ENCODE measurements around the gene STEAP2.

The STEAP2 gene

GRCh38 chr7:90201500-90202195 lies 9.9 kb upstream of the STEAP2 start:
- no peak overlapping the region for H3K27ac ChIP-seq (ENCODE audit: low read length)
- H3K4me2 ChIP-seq (ENCODE audit: low read length): no peak overlapping the region
- no peak overlapping the region for H2AFZ ChIP-seq (ENCODE audit: low read depth, low read length)
- H3K4me1 ChIP-seq (ENCODE audit: low read length): peaks cover 10% of the 10 kb centered on the region
- no peak overlapping the region for H3K4me3 ChIP-seq (ENCODE audit: low read length)
- TF ChIP-seq CTCF (IDR thresholded peaks at IDR 0.05; ENCODE audit: low read depth, low read length) (no peak), EZH2phosphoT487 (IDR thresholded peaks at IDR 0.05; ENCODE audit: low read depth) (no peak)
- no peaks in the 10 kb centered on the region for H3K79me2 ChIP-seq (ENCODE audit: low read length)
- no peak overlapping the region for H3K9ac ChIP-seq (ENCODE audit: low read length)
- no peaks in the 10 kb centered on the region; the same call in 1 of the 2 replicates for H3K9me3 ChIP-seq (ENCODE audit: insufficient read depth, low read length)
- H4K20me1 ChIP-seq (ENCODE audit: insufficient read depth, low read length): no peaks in the 10 kb centered on the region
- H3K27me3 ChIP-seq (ENCODE audit: low read depth, low read length): no peaks in the 10 kb centered on the region
- H3K36me3 ChIP-seq (replicated peaks; ENCODE audit: low read depth, low read length): peaks cover 4% of the 10 kb centered on the region

- TF ChIP-seq CTCF (IDR thresholded peaks at IDR 0.05; ENCODE audit: low read depth, low read length) (no peak), EZH2phosphoT487 (IDR thresholded peaks at IDR 0.05; ENCODE audit: low read depth) (no peak)
- no peak overlapping the region for H3K4me3 ChIP-seq (ENCODE audit: low read length)
- no peaks in the 10 kb centered on the region for H3K36me3 ChIP-seq (replicated peaks; ENCODE audit: low read depth, low read length)
- peaks cover 3% of the 10 kb centered on the region; the same call in 1 of the 2 replicates for H3K9me3 ChIP-seq (ENCODE audit: insufficient read depth, low read length)
- H3K27ac ChIP-seq (ENCODE audit: low read length): no peak overlapping the region
- H3K4me2 ChIP-seq (ENCODE audit: low read length): no peak overlapping the region
- no peak overlapping the region for H2AFZ ChIP-seq (ENCODE audit: low read depth, low read length)
- no peaks in the 10 kb centered on the region for H3K27me3 ChIP-seq (ENCODE audit: low read depth, low read length)
- no peaks in the 10 kb centered on the region for H3K79me2 ChIP-seq (ENCODE audit: low read length)
- H3K9ac ChIP-seq (ENCODE audit: low read length): no peak overlapping the region
- peaks cover 13% of the 10 kb centered on the region for H3K4me1 ChIP-seq (ENCODE audit: low read length)
- no peaks in the 10 kb centered on the region for H4K20me1 ChIP-seq (ENCODE audit: insufficient read depth, low read length)
Measured at GRCh38 chr7:90207956-90208355, 3.6 kb upstream of the STEAP2 start.

- Histone ChIP-seq H3K27me3 (ENCODE audit: low read depth, low read length) (no peaks in the 10 kb centered on the region), H4K20me1 (ENCODE audit: insufficient read depth, low read length) (no peaks in the 10 kb centered on the region), H3K27ac (ENCODE audit: low read length) (no peak overlapping the region), H3K4me1 (ENCODE audit: low read length) (peaks cover 13% of the 10 kb centered on the region), H3K9ac (ENCODE audit: low read length) (no peak overlapping the region), H2AFZ (ENCODE audit: low read depth, low read length) (no peak overlapping the region), H3K36me3 (replicated peaks; ENCODE audit: low read depth, low read length) (no peaks in the 10 kb centered on the region), H3K79me2 (ENCODE audit: low read length) (no peaks in the 10 kb centered on the region), H3K9me3 (ENCODE audit: insufficient read depth, low read length) (peaks cover 3% of the 10 kb centered on the region; the same call in 1 of the 2 replicates), H3K4me3 (ENCODE audit: low read length) (no peak overlapping the region), H3K4me2 (ENCODE audit: low read length) (no peak overlapping the region)
- no peak for TF ChIP-seq EZH2phosphoT487 (IDR thresholded peaks at IDR 0.05; ENCODE audit: low read depth)
- no peak for TF ChIP-seq CTCF (IDR thresholded peaks at IDR 0.05; ENCODE audit: low read depth, low read length)
Measured at GRCh38 chr7:90209776-90210175, 1.8 kb upstream of the STEAP2 start.

- Histone ChIP-seq H3K9me3 (ENCODE audit: insufficient read depth, low read length) (peaks cover 3% of the 10 kb centered on the region; the same call in 1 of the 2 replicates), H3K4me2 (ENCODE audit: low read length) (no peak overlapping the region), H2AFZ (ENCODE audit: low read depth, low read length) (no peak overlapping the region), H3K27me3 (ENCODE audit: low read depth, low read length) (no peaks in the 10 kb centered on the region), H3K4me1 (ENCODE audit: low read length) (peaks cover 13% of the 10 kb centered on the region), H4K20me1 (ENCODE audit: insufficient read depth, low read length) (no peaks in the 10 kb centered on the region), H3K36me3 (replicated peaks; ENCODE audit: low read depth, low read length) (no peaks in the 10 kb centered on the region), H3K27ac (ENCODE audit: low read length) (no peak overlapping the region), H3K9ac (ENCODE audit: low read length) (no peak overlapping the region), H3K79me2 (ENCODE audit: low read length) (no peaks in the 10 kb centered on the region), H3K4me3 (ENCODE audit: low read length) (no peak overlapping the region)
- no peak for TF ChIP-seq CTCF (IDR thresholded peaks at IDR 0.05; ENCODE audit: low read depth, low read length)
- no peak for TF ChIP-seq EZH2phosphoT487 (IDR thresholded peaks at IDR 0.05; ENCODE audit: low read depth)
Measured at GRCh38 chr7:90210475-90210874, 1.1 kb upstream of the STEAP2 start.

Data from OCI-LY3 (cell line).